ENCODE measurements around the gene GNPDA1.

Gene GNPDA1

DNA sequence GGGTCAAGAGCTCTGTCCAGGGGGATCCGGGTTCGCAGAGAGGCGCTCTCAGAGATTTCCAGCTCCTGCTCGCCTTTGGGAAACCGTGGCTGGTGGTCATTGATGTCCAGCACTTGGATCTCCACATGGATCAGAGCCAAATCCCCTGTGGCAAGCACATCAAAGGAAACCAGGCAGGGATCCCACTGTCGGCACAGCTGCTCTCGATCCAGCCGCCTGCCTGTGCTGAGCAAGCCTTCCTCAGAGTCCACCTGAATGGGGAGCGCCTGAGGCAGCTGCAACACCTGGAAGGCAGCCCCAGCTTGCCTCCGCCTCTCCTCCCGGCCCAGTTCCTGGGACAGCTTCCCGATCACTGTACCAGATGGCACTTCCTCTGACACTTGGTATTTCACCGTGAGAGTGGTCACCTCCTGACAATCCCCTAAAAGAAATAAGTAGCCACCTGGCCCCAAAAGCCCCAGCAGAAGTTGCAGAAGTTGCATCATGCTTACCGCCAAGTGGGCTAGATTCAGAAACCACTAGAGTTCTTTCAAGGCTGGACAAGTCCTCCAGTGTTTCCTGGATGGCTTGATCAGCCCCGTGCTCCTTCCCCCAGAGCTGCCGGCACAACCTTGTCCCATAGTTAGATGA lies 55.3 kb downstream of the GNPDA1 start:
- DNase-seq (ENCODE audit: low read depth in 2 of 2) = no peak

DNA sequence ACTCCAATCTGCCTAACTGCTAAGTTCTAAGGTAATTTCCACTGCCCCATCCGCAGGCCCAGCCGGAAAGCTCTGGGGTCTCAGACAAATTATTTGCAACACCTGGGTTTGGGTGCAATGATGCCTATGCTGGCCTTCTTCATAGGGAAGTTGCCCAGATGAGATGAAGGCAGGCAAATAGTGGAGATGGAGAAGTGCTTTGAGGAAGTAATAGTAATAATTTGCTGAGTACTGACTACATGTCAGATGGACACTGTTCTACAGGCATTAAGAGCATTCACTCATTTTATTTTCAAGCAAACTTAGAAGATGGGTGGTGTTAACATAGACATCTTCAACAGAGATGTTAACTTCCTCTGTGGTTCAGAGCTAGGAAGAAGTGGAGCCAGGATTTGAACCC lies 58.6 kb downstream of the GNPDA1 start:
- no peak for DNase-seq (ENCODE audit: low read depth in 2 of 2)

DNA sequence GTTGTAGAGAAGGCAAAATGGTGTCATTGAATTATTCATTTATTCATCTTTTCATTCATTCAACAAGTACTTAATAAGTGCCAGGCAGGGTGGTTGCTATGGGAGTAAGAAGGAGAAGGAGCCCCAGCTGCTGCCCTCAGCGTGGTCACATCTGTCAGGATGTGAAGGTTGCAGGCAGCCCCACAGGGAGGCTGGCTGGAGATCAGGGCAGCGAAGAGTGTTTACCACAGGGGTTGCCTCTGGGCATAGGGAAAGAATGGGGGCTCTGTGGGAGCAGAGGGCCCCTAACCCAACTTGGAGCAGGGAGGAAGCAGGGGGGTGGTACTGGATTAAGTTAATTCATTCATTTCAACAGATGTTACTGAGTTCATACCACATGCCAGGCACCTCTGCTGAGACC lies 60.8 kb downstream of the GNPDA1 start:
- no peak for DNase-seq (ENCODE audit: low read depth in 2 of 2)

DNA sequence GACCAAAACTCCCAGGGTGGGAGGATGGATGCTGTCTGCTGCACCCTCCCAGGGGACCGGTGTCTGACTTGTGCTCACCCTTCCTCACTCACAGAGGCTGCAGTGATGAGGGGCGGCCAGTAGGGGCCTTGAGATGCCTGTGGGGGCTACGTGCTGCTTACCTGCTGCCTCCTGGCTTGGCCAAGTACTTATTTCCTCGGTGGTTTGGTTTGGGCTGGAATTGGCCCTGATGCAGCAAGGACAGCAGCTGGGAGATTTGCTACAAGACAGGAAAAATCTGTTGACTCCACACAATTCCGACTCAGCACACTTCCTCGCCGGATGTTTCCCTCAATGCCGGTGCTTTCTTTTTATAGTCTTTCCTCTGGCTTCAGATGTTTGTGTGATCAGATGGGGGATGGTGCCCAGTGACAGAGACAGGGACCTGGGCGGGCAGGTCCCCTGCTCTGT lies 61.5 kb downstream of the GNPDA1 start:
- no peak for DNase-seq (ENCODE audit: low read depth in 2 of 2)
